B cell (primary cell): Measurements from ENCODE around the gene ATXN2. TPM values are rescaled to one million over a fixed set of nuclear protein-coding genes. Genes with fewer than 3 reads are reported as not detected.

Experiments used
- ATAC-seq: fragments of 200-7000 bp; cut with Tn5 transposase; one replicate; pipeline ENCODE4 v1.10.0; 2021; ENCODE audit warnings: low read depth, mild to moderate bottlenecking, moderate number of reproducible peaks, moderate library complexity
- CTCF ChIA-PET: fragments of 350-600 bp; sonication (Branson Sonifier 250); formaldehyde crosslinking; loops from one replicate; lab custom pipeline; 2021; ENCODE audit warnings: antibody characterized with exemption, inconsistent platforms; lab: Charles Lee
- POLR2A ChIA-PET: fragments of 350-600 bp; sonication (Branson Sonifier 250); formaldehyde crosslinking; loops from one replicate; lab custom pipeline; 2021; ENCODE audit warnings: antibody characterized with exemption; lab: Charles Lee
- DNase-seq: peaks from one replicate; pipeline ENCODE4 v3.0.0; 2013
- H2AFZ ChIP-seq: 2 replicates; pipeline ENCODE4 v1.6.1; 2012; ENCODE audit warnings: mild to moderate bottlenecking, low read depth, low read length; ENCODE audit not compliant: insufficient read depth, poor library complexity, severe bottlenecking
- H3K27ac ChIP-seq, 2 donors: 1 replicate in 1 of 2; 2 replicates in 1 of 2; pipeline ENCODE4 v1.5.1; 2012 to 2013; ENCODE audit warnings: low read length in 2 of 2, mild to moderate bottlenecking in 2 of 2, moderate library complexity in 1 of 2
- H3K27me3 ChIP-seq, 4 experiments: fragments of 200-600 bp in 1 of 4; sonication (generic) in 1 of 4; replicated peaks in 1 of 4; 1 replicate in 2 of 4; 2 replicates in 2 of 4; pipeline versions ENCODE4 v1.6.1 to v1.7.0; 2013 to 2016; ENCODE audit warnings: low read length in 3 of 4, mild to moderate bottlenecking in 2 of 4, mixed read lengths in 1 of 4, moderate library complexity in 1 of 4; ENCODE audit not compliant: insufficient read depth in 4 of 4, control insufficient read depth in 3 of 4; ENCODE audit errors: control extremely low read depth in 1 of 4
- H3K36me3 ChIP-seq, 2 experiments: replicated peaks in 1 of 2; 1 replicate in 1 of 2; 2 replicates in 1 of 2; pipeline versions ENCODE4 v1.6.1 to v1.7.1; 2013; ENCODE audit warnings: low read length in 1 of 2; ENCODE audit not compliant: insufficient read depth in 2 of 2, control insufficient read depth in 1 of 2; ENCODE audit errors: control extremely low read depth in 1 of 2, extremely low read depth in 1 of 2
- H3K4me1 ChIP-seq, 2 donors: fragments of 200-600 bp in 1 of 2; sonication (generic) in 1 of 2; 1 replicate in 1 of 2; 2 replicates in 1 of 2; pipeline versions ENCODE4 v1.5.1 to v1.6.1; 2013 to 2017; ENCODE audit warnings: low read length in 2 of 2; ENCODE audit not compliant: control insufficient read depth in 2 of 2, insufficient read depth in 2 of 2
- H3K4me2 ChIP-seq: replicated peaks from 2 replicates; pipeline ENCODE3; 2012; ENCODE audit warnings: mild to moderate bottlenecking, low read depth, low read length; ENCODE audit not compliant: poor library complexity, severe bottlenecking
- H3K4me3 ChIP-seq, 5 experiments: fragments of 200-600 bp in 1 of 5; sonication (generic) in 1 of 5; 1 replicate in 3 of 5; 2 replicates in 2 of 5; pipeline versions ENCODE4 v1.5.1 to v1.7.0; 2011 to 2016; ENCODE audit warnings: low read length in 4 of 5, mild to moderate bottlenecking in 4 of 5, low read depth in 2 of 5, control low read depth in 1 of 5, moderate library complexity in 1 of 5; ENCODE audit not compliant: insufficient read depth in 1 of 5; ENCODE audit errors: control extremely low read depth in 1 of 5, extremely low read depth in 1 of 5
- H3K79me2 ChIP-seq: fragments of 200-600 bp; sonication (generic); one replicate; pipeline ENCODE4 v1.6.0; 2016; ENCODE audit warnings: low read length; ENCODE audit not compliant: control insufficient read depth, insufficient read depth
- H3K9ac ChIP-seq: fragments of 200-600 bp; sonication (generic); 2 replicates; pipeline ENCODE4 v1.6.1; 2017; ENCODE audit warnings: mild to moderate bottlenecking, low read length, moderate library complexity
- H3K9me3 ChIP-seq, 3 donors: one replicate each; pipeline versions ENCODE4 v1.6.1 to v1.7.1; 2013; ENCODE audit warnings: low read length in 2 of 3; ENCODE audit not compliant: control insufficient read depth in 2 of 3, insufficient read depth in 1 of 3; ENCODE audit errors: control extremely low read depth in 1 of 3
- H4K20me1 ChIP-seq: 2 replicates; pipeline ENCODE4 v1.6.0; 2012; ENCODE audit warnings: mild to moderate bottlenecking, low read length; ENCODE audit not compliant: insufficient read depth, control insufficient read depth, poor library complexity, severe bottlenecking
- H3K27ac Mint-ChIP-seq: one replicate; pipeline ENCODE4 v1.8.0; 2021; ENCODE audit warnings: mixed read lengths
- H3K27me3 Mint-ChIP-seq: one replicate; pipeline ENCODE4 v1.8.0; 2021; ENCODE audit warnings: mixed read lengths
- H3K4me1 Mint-ChIP-seq: one replicate; pipeline ENCODE4 v1.8.0; 2021; ENCODE audit warnings: mixed read lengths
- H3K4me3 Mint-ChIP-seq: one replicate; pipeline ENCODE4 v1.8.0; 2021; ENCODE audit warnings: mixed read lengths
- H3K9me3 Mint-ChIP-seq: one replicate; pipeline ENCODE4 v1.8.0; 2022; ENCODE audit warnings: mixed read lengths; ENCODE audit not compliant: insufficient read depth
- EZH2 ChIP-seq: IDR thresholded peaks from 2 replicates; pipeline ENCODE4 v1.6.1; 2012; ENCODE audit warnings: borderline replicate concordance, low read depth, mild to moderate bottlenecking, moderate library complexity, low read length; ENCODE audit not compliant: insufficient read depth, poor library complexity, severe bottlenecking
- WGBS: methylation state at CpG from one replicate; pipeline ENCODE4 v1.1.5; 2013; ENCODE audit warnings: missing lambda C conversion rate; ENCODE audit not compliant: insufficient coverage; 5-methylcytosine and 5-hydroxymethylcytosine counted together
- intact Hi-C: fragments of 100-400 bp; cut with micrococcal nuclease; formaldehyde crosslinking; loops from one replicate; pipeline ENCODE4 v1.10.0; 2022
- polyA plus RNA-seq: library from polyadenylated mRNA; depleted of rRNA; stranded (reverse); fragments of >200 nt; gene quantifications from 2 replicates; pipeline ENCODE4 v1.2.3, GENCODE V29; 2012
- total RNA-seq, 2 donors: library from RNA; stranded (reverse); fragments of 120-200 nt in 1 of 2; gene quantifications; 1 replicate in 1 of 2; 2 replicates in 1 of 2; pipeline versions ENCODE4 v1.2.3 to v1.2.4, GENCODE V29; 2013 to 2022
- TF ChIP-seq, protein P1 (sequence below): fragments of 200-600 bp; IDR thresholded peaks from one replicate; pipeline ENCODE4 v1.8.0; 2022; ENCODE audit warnings: antibody characterized with exemption, mild to moderate bottlenecking

ATXN2 gene
- total and polyA plus RNA-seq, 2 donors (not counting 1 experiment from before 2014, with no cell fraction given): 28.2 to 83.8 TPM

DNA sequence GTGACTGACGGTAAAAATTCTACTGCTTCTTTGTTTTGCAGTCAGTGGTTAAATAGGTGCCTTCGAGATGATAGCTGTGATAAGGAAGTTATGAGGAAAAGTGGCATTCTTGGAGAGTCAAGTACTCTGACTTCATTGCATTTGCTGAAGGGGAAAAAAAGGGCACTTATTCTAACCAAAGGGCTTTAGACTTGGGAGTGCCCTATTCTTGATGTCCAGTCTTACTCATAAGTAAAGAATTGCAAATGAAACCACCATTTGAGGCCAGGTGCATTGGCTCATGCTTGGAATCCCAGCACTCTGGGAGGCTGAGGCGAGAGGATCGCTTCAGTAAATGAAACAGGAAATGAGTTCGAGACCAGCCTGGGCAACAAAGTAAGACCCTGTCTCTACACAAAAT is 46.3 kb upstream of the ATXN2 start:
- H3K9ac ChIP-seq: no peak overlapping the region
- no peaks in the 10 kb centered on the region for H3K9me3 ChIP-seq
- intact Hi-C loops: no loop called here
- H3K27me3 ChIP-seq: no peaks in the 10 kb centered on the region
- CTCF ChIA-PET: no interaction called here
- H3K79me2 ChIP-seq: no peaks in the 10 kb centered on the region
- no peak overlapping the region for H3K27ac ChIP-seq
- no peaks in the 10 kb centered on the region for H3K4me1 Mint-ChIP-seq
- TF ChIP-seq, protein P1, sequence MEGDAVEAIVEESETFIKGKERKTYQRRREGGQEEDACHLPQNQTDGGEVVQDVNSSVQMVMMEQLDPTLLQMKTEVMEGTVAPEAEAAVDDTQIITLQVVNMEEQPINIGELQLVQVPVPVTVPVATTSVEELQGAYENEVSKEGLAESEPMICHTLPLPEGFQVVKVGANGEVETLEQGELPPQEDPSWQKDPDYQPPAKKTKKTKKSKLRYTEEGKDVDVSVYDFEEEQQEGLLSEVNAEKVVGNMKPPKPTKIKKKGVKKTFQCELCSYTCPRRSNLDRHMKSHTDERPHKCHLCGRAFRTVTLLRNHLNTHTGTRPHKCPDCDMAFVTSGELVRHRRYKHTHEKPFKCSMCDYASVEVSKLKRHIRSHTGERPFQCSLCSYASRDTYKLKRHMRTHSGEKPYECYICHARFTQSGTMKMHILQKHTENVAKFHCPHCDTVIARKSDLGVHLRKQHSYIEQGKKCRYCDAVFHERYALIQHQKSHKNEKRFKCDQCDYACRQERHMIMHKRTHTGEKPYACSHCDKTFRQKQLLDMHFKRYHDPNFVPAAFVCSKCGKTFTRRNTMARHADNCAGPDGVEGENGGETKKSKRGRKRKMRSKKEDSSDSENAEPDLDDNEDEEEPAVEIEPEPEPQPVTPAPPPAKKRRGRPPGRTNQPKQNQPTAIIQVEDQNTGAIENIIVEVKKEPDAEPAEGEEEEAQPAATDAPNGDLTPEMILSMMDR: no peak
- no peak for TF ChIP-seq EZH2
- DNase-seq (no peak), ATAC-seq (no peak)
- WGBS: 100% methylated on average over 5 of the region's 5 CpGs
- no peaks in the 10 kb centered on the region for H3K27me3 Mint-ChIP-seq
- no peaks in the 10 kb centered on the region for H4K20me1 ChIP-seq
- no peak overlapping the region for H2AFZ ChIP-seq
- H3K4me3 ChIP-seq: no peak overlapping the region
- no peaks in the 10 kb centered on the region for H3K9me3 Mint-ChIP-seq
- H3K4me1 ChIP-seq: no peaks in the 10 kb centered on the region
- H3K4me3 Mint-ChIP-seq: no peak overlapping the region
- POLR2A ChIA-PET: no interaction called here
- peaks cover 12 to 67% of the 10 kb centered on the region in 2 experiments for H3K36me3 ChIP-seq
- no peak overlapping the region for H3K4me2 ChIP-seq
- H3K27ac Mint-ChIP-seq: no peak overlapping the region

DNA sequence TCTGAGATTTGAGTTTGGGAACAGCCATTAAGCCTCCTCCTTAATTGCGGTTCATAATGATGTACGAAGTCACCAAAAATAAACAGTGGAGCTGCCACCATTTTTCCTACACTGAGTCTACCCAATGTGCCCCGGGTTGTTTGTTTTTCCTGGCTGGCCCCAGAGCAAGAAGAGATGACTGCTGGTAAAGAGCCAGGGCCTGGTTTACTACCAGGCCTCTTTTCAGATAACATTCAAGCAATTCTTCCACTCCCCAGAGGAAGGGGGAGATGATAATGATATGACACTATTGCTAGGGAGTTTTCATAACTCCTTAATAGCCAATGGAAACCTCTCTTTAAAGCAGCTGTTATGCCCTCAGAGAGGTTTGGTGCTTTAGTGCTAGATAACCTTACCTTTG is 44.3 kb upstream of the ATXN2 start:
- H4K20me1 ChIP-seq: no peaks in the 10 kb centered on the region
- no peak overlapping the region for H3K4me3 Mint-ChIP-seq
- H3K9me3 Mint-ChIP-seq: no peaks in the 10 kb centered on the region
- no peak overlapping the region for H2AFZ ChIP-seq
- H3K36me3 ChIP-seq: peaks cover 14 to 59% of the 10 kb centered on the region in 2 experiments
- H3K9me3 ChIP-seq: no peaks in the 10 kb centered on the region
- ATAC-seq (no peak), DNase-seq (no peak)
- no peaks in the 10 kb centered on the region for H3K27me3 Mint-ChIP-seq
- H3K4me1 ChIP-seq: no peaks in the 10 kb centered on the region
- intact Hi-C loops: no loop called here
- H3K4me2 ChIP-seq: no peak overlapping the region
- POLR2A ChIA-PET: no interaction called here
- 100% methylated on average over 2 of the region's 3 CpGs for WGBS
- H3K79me2 ChIP-seq: no peaks in the 10 kb centered on the region
- H3K27me3 ChIP-seq: no peaks in the 10 kb centered on the region
- no peak overlapping the region for H3K27ac Mint-ChIP-seq
- no peak overlapping the region for H3K4me3 ChIP-seq
- no peak overlapping the region for H3K9ac ChIP-seq
- CTCF ChIA-PET: no interaction called here
- no peaks in the 10 kb centered on the region for H3K4me1 Mint-ChIP-seq
- no peak overlapping the region for H3K27ac ChIP-seq
- TF ChIP-seq, protein P1: no peak
- TF ChIP-seq EZH2: no peak
